ENCODE data around the gene GPC4.

- TF ChIP-seq, protein P1, sequence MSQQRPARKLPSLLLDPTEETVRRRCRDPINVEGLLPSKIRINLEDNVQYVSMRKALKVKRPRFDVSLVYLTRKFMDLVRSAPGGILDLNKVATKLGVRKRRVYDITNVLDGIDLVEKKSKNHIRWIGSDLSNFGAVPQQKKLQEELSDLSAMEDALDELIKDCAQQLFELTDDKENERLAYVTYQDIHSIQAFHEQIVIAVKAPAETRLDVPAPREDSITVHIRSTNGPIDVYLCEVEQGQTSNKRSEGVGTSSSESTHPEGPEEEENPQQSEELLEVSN (IDR thresholded peaks at IDR 0.05; ENCODE audit: borderline replicate concordance, low read depth): no peak
- TF ChIP-seq RNF2 (IDR thresholded peaks at IDR 0.05; ENCODE audit: borderline replicate concordance, low read depth): no peak
Measured at GRCh38 chrX:133366735-133367134, 48.6 kb downstream of the GPC4 start.

Measured in A549 (cell line).